SK-N-SH (cell line): Measurements from ENCODE around the gene SLC25A33.

ENCODE experiments used
- CTCF ChIP-seq: fragments of 200-600 bp; sonication (generic); IDR thresholded peaks from 2 replicates; pipeline ENCODE4 v1.6.1; 2017; ENCODE audit warnings: antibody characterized with exemption, mild to moderate bottlenecking, moderate library complexity
- EP300 ChIP-seq, 2 experiments: IDR thresholded peaks; 2 replicates each; pipeline versions ENCODE4 v1.4.0 to v1.6.1; 2012; ENCODE audit warnings: borderline replicate concordance in 1 of 2, low read depth in 1 of 2, low read length in 1 of 2
- GABPA ChIP-seq: IDR thresholded peaks from 2 replicates; pipeline ENCODE4 v1.4.0; 2012; ENCODE audit warnings: low read depth, mild to moderate bottlenecking
- GATA2 ChIP-seq: sonication (generic); formaldehyde crosslinking; IDR thresholded peaks from 2 replicates; pipeline ENCODE4 v1.5.0; 2020; ENCODE audit warnings: mild to moderate bottlenecking, missing genetic modification reagents
- MAX ChIP-seq: IDR thresholded peaks from 2 replicates; pipeline ENCODE4 v1.4.0; 2012; ENCODE audit warnings: low read depth
- NFIC ChIP-seq: IDR thresholded peaks from 2 replicates; pipeline ENCODE4 v1.4.0; 2012; ENCODE audit warnings: borderline replicate concordance
- PBX3 ChIP-seq: IDR thresholded peaks from 2 replicates; pipeline ENCODE4; 2012
- SMC3 ChIP-seq: IDR thresholded peaks from 2 replicates; pipeline ENCODE4 v1.6.1; 2012; ENCODE audit warnings: low read depth, low read length, improper control_type of control experiment
- TAF1 ChIP-seq: IDR thresholded peaks from 2 replicates; pipeline ENCODE4 v1.6.1; 2012; ENCODE audit warnings: low read depth, mild to moderate bottlenecking, low read length, moderate library complexity, borderline replicate concordance
- TEAD4 ChIP-seq: IDR thresholded peaks from 2 replicates; pipeline ENCODE4 v1.4.0; 2012; ENCODE audit warnings: mild to moderate bottlenecking, borderline replicate concordance; ENCODE audit not compliant: insufficient read depth
- USF1 ChIP-seq: IDR thresholded peaks from 2 replicates; pipeline ENCODE4 v1.4.0; 2012; ENCODE audit warnings: low read depth, borderline replicate concordance

GRCh38 chr1:9493326-9493725 lies 45.9 kb upstream of the SLC25A33 start:
- TF ChIP-seq TAF1 = no peak
- no peak for TF ChIP-seq USF1
- TF ChIP-seq EP300 (IDR thresholded peaks at IDR 0.05; ENCODE audit: borderline replicate concordance in 1 of 2, low read depth in 1 of 2, low read length in 1 of 2) = no peak
- TF ChIP-seq PBX3 = no peak
- no peak for TF ChIP-seq CTCF
- no peak for TF ChIP-seq MAX
- TF ChIP-seq GABPA = no peak
- no peak for TF ChIP-seq NFIC
- no peak for TF ChIP-seq TEAD4
- TF ChIP-seq GATA2 (CRISPR knock-in tag) = no peak
- TF ChIP-seq SMC3 = no peak
